Tibial nerve (tissue), 4 donors: ENCODE results near the gene ALK.

Source experiments
- CTCF ChIP-seq, 5 experiments: fragments of 200-600 bp in 3 of 5; fragments of 450-650 bp in 2 of 5; sonication (generic) in 3 of 5; IDR thresholded peaks; one replicate each; pipeline ENCODE4 v1.5.1; 2016 to 2019; ENCODE audit warnings: antibody characterized with exemption in 5 of 5, mild to moderate bottlenecking in 3 of 5, moderate library complexity in 2 of 5
- EP300 ChIP-seq, 2 donors: sonication (generic); formaldehyde crosslinking; IDR thresholded peaks; one replicate each; pipeline ENCODE4 v1.6.1; 2017; ENCODE audit warnings: antibody characterized with exemption in 2 of 2, mild to moderate bottlenecking in 1 of 2
- POLR2A ChIP-seq, 2 donors: fragments of 450-650 bp; IDR thresholded peaks; one replicate each; pipeline ENCODE4 v1.6.1; 2017; ENCODE audit warnings: antibody characterized with exemption in 2 of 2, mild to moderate bottlenecking in 2 of 2, moderate library complexity in 2 of 2

GRCh38 chr2:29715655-29716054 lies 205.7 kb downstream of the ALK start:
- TF ChIP-seq CTCF (IDR thresholded peaks at IDR 0.05) (no peak), EP300 (IDR thresholded peaks at IDR 0.05) (no peak), POLR2A (IDR thresholded peaks at IDR 0.05) (no peak)
